Liver (tissue), 9 donors: ENCODE results near the gene PFN2. TPM values are rescaled to one million over a fixed set of nuclear protein-coding genes. Genes with fewer than 3 reads are reported as not detected.
A peak's percentile ranks its signal among the peaks of the same experiment; 100 is the strongest.

Source experiments
- DNase-seq: peaks from one replicate; pipeline ENCODE4 v3.0.0-alpha.2; 2017; ENCODE audit warnings: low spot score
- H3K27ac ChIP-seq, 2 donors: one replicate each; pipeline ENCODE4 v1.7.0; 2013; ENCODE audit warnings: inconsistent platforms in 2 of 2, low read length in 2 of 2, control low read depth in 1 of 2, low read depth in 1 of 2, mild to moderate bottlenecking in 1 of 2
- H3K27me3 ChIP-seq, 4 donors: one replicate each; pipeline versions ENCODE4 v1.6.1 to v1.7.0; 2013; ENCODE audit warnings: low read length in 3 of 4, inconsistent platforms in 1 of 4, mild to moderate bottlenecking in 1 of 4, moderate library complexity in 1 of 4; ENCODE audit not compliant: control insufficient read depth in 4 of 4, insufficient read depth in 4 of 4
- H3K36me3 ChIP-seq, 4 donors: one replicate each; pipeline versions ENCODE4 v1.6.1 to v1.7.0; 2013; ENCODE audit warnings: low read length in 3 of 4, mild to moderate bottlenecking in 3 of 4, low read depth in 1 of 4, moderate library complexity in 1 of 4; ENCODE audit not compliant: control insufficient read depth in 4 of 4, insufficient read depth in 3 of 4
- H3K4me1 ChIP-seq, 4 donors: one replicate each; pipeline versions ENCODE4 v1.6.1 to v1.7.0; 2013; ENCODE audit warnings: low read length in 3 of 4, mild to moderate bottlenecking in 3 of 4, moderate library complexity in 1 of 4; ENCODE audit not compliant: control insufficient read depth in 4 of 4, insufficient read depth in 4 of 4
- H3K4me3 ChIP-seq, 3 donors: one replicate each; pipeline versions ENCODE4 v1.6.1 to v1.7.0; 2013; ENCODE audit warnings: low read length in 3 of 3, control low read depth in 1 of 3, low read depth in 1 of 3, mild to moderate bottlenecking in 1 of 3
- H3K9ac ChIP-seq, 2 donors: one replicate each; pipeline ENCODE4 v1.7.0; 2013; ENCODE audit warnings: low read length in 2 of 2, mild to moderate bottlenecking in 2 of 2, moderate library complexity in 2 of 2, control low read depth in 1 of 2, low read depth in 1 of 2
- H3K9me3 ChIP-seq, 4 donors: one replicate each; pipeline versions ENCODE4 v1.6.1 to v1.7.0; 2013; ENCODE audit warnings: low read length in 3 of 4; ENCODE audit not compliant: control insufficient read depth in 4 of 4
- ATF3 ChIP-seq: IDR thresholded peaks from 2 replicates; pipeline ENCODE4 v1.6.1; 2016; ENCODE audit warnings: antibody characterized with exemption
- CTCF ChIP-seq: fragments of 150-350 bp; IDR thresholded peaks from 2 replicates; pipeline ENCODE4 v1.5.1; 2017; ENCODE audit warnings: improper control_type of control experiment, low read depth, low read length; ENCODE audit not compliant: missing input control
- FOXA1 ChIP-seq: IDR thresholded peaks from 2 replicates; pipeline ENCODE4 v1.6.1; 2016; ENCODE audit warnings: antibody characterized with exemption
- RAD21 ChIP-seq, 2 donors: IDR thresholded peaks; 2 replicates each; pipeline ENCODE4 v1.6.1; 2016; ENCODE audit warnings: antibody characterized with exemption in 2 of 2, mild to moderate bottlenecking in 2 of 2
- REST ChIP-seq: IDR thresholded peaks from 2 replicates; pipeline ENCODE4 v1.6.1; 2016; ENCODE audit warnings: antibody characterized with exemption, mild to moderate bottlenecking
- RXRA ChIP-seq, 2 donors: IDR thresholded peaks; 2 replicates each; pipeline ENCODE4 v1.6.1; 2017 to 2018; ENCODE audit warnings: antibody characterized with exemption in 2 of 2, mild to moderate bottlenecking in 1 of 2
- SP1 ChIP-seq: IDR thresholded peaks from 2 replicates; pipeline ENCODE4 v1.6.1; 2018; ENCODE audit warnings: antibody characterized with exemption, mild to moderate bottlenecking
- YY1 ChIP-seq: IDR thresholded peaks from 2 replicates; pipeline ENCODE4 v1.6.1; 2016; ENCODE audit warnings: antibody characterized with exemption, mild to moderate bottlenecking
- ZBTB33 ChIP-seq: IDR thresholded peaks from 2 replicates; pipeline ENCODE4 v1.6.1; 2016; ENCODE audit warnings: antibody characterized with exemption
- WGBS: extraction: QIAGEN DNeasy Blood & Tissue Kit; methylation state at CpG from one replicate; pipeline ENCODE4 v1.1.7; 2013; 5-methylcytosine and 5-hydroxymethylcytosine counted together
- polyA plus RNA-seq, 2 donors: library from polyadenylated mRNA; stranded (reverse) in 1 of 2; unstranded in 1 of 2; fragments of 200-250 nt in 1 of 2; fragments of >200 nt in 1 of 2; fragmentation: Nextera tagmentation in 1 of 2; extraction: Ambion mirVana in 1 of 2; gene quantifications; one replicate each; pipeline versions ENCODE4 v1.2.1 to v1.2.3, GENCODE V29; 2013 to 2015
- total RNA-seq, 2 donors: library from RNA; depleted of rRNA; stranded (reverse); fragments of >200 nt; gene quantifications; one replicate each; pipeline ENCODE4 v1.2.3, GENCODE V29; 2014
- donor health status: healthy.
- donor health status: healthy.
- donor health status: healthy.
- donor health status: healthy.
- donor health status: healthy.

Gene PFN2
- total and polyA plus RNA-seq, 4 donors, result 8.2 to 15.1 (median 10.2) TPM

GRCh38 chr3:149967086-149967685 lies 3.5 kb downstream of the PFN2 start:
- no peaks in the 10 kb centered on the region for H3K36me3 ChIP-seq
- peaks cover 3 to 21% (median 6%) of the 10 kb centered on the region in 4 donors for H3K4me1 ChIP-seq
- H3K27me3 ChIP-seq, result no peaks in the 10 kb centered on the region
- H3K9ac ChIP-seq, result no peak overlapping the region
- no peak overlapping the region for H3K4me3 ChIP-seq
- 23% methylated on average over 9 of the region's 9 CpGs for WGBS
- TF ChIP-seq ATF3, result peak; percentile 11
- TF ChIP-seq RAD21 (IDR thresholded peaks at IDR 0.05), result peak; percentile 78 to 80
- peak; percentile 44 for TF ChIP-seq CTCF
- no peak for TF ChIP-seq REST
- no peak for TF ChIP-seq FOXA1
- H3K9me3 ChIP-seq, result no peaks in the 10 kb centered on the region
- H3K27ac ChIP-seq, result no peak overlapping the region
- DNase-seq, result no peak

GRCh38 chr3:149965278-149965677 lies 5.4 kb downstream of the PFN2 start:
- Histone ChIP-seq H3K9ac (no peak overlapping the region), H3K27me3 (no peaks in the 10 kb centered on the region), H3K4me1 (peaks cover 0 to 12% (median 4%) of the 10 kb centered on the region in 4 donors), H3K4me3 (no peak overlapping the region), H3K9me3 (no peaks in the 10 kb centered on the region), H3K36me3 (no peaks in the 10 kb centered on the region), H3K27ac (no peak overlapping the region)
- no peak for DNase-seq
- no peak for TF ChIP-seq CTCF
- TF ChIP-seq RXRA (IDR thresholded peaks at IDR 0.05), result no peak
- TF ChIP-seq YY1, result no peak
- no peak for TF ChIP-seq ZBTB33
- TF ChIP-seq SP1, result no peak
